Stimulated activated effector memory CD8-positive, alpha-beta T cell treated with anti-CD3 and anti-CD28 coated beads, Interleukin-12 subunit alpha, Interleukin-12 subunit beta, amount 100 ng/mL, for 72 hours (primary cell): ENCODE data around the gene SLC35F3.
"Not testable (repeated sequence)": the region's sequence is repeated elsewhere in the genome, so short reads cannot be mapped to it uniquely, and the experiment has no call there.

Source experiments
- ATAC-seq: fragments of 150-1000 bp; cut with Tn5 transposase; 2 replicates; pipeline ENCODE4 v1.10.0; 2021
- DNase-seq, 2 donors: peaks; one replicate each; pipeline ENCODE4 v3.0.0; 2021 to 2022; ENCODE audit warnings: low spot score in 2 of 2
- H3K27ac Mint-ChIP-seq: one replicate; pipeline ENCODE4 v1.8.0; 2022; ENCODE audit warnings: mild to moderate bottlenecking, mixed read lengths
- H3K36me3 Mint-ChIP-seq: one replicate; pipeline ENCODE4 v1.8.0; 2022; ENCODE audit warnings: mild to moderate bottlenecking, mixed read lengths
- H3K4me1 Mint-ChIP-seq: one replicate; pipeline ENCODE4 v1.8.0; 2022; ENCODE audit warnings: mixed read lengths
- H3K4me3 Mint-ChIP-seq: one replicate; pipeline ENCODE4 v1.8.0; 2022; ENCODE audit warnings: mild to moderate bottlenecking, mixed read lengths
- H3K9me3 Mint-ChIP-seq: one replicate; pipeline ENCODE4 v1.8.0; 2022; ENCODE audit warnings: mixed read lengths

Gene SLC35F3

DNA sequence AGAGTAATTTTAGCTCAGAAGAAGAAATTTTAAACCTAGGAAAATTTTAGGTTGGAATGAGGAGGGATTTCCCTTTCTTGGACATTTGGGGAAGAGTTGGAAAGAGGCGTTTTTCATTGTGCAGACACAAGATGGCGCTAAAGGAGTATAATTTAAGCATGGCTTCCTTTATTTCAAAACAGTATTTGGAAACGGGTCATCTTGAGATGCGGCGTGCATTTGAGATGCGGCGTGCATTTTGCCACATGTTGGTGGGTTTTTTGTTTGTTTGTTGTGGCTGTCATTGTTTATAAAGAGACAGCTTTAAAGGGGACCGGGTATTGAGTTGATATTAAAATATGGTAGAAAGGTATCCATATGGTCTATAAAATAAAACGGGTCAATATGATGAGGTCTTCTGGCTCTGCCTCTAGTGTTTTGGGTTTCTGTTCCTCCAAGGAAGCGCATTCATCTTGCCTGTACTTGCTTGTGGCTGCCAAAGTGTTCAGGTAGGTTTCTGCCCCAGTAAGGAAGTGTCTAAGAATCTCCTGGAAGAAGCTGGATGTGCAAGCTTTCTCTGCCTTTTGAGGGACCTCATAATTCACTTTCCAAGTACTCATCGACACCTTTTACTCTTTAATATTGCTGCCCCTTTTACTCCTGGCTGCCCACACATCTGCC, 210.3 kb downstream of the SLC35F3 start:
- Mint-ChIP-seq H3K36me3 (no peaks in the 10 kb centered on the region), H3K4me1 (peaks cover 8% of the 10 kb centered on the region), H3K27ac (no peak overlapping the region), H3K4me3 (peak overlapping the region; percentile 30), H3K9me3 (no peaks in the 10 kb centered on the region)
- no peak for DNase-seq
- ATAC-seq = no peak

DNA sequence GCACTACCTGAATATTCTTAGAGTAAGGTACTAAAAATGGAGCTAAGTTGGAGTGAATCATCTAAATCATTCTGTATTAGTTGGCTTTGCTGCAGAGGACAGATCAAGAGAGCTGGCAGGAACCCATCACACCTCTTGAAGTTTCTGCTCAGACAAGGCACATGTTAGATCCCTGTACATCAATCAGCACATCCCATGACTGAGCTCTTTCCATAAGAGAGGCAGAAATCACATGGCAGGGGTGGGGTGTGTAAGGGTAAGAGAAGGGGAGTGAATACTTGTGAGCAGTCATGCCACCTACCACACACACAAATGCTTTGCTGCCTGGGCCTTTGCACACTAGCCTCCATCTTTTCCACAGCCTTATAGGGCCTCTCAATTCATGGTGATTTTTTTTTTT, 214.4 kb downstream of the SLC35F3 start:
- no peaks in the 10 kb centered on the region for H3K36me3 Mint-ChIP-seq
- no peak overlapping the region for H3K4me3 Mint-ChIP-seq
- DNase-seq (no peak), ATAC-seq (no peak)
- H3K27ac Mint-ChIP-seq = no peak overlapping the region
- H3K9me3 Mint-ChIP-seq = no peaks in the 10 kb centered on the region
- peaks cover 8% of the 10 kb centered on the region for H3K4me1 Mint-ChIP-seq

DNA sequence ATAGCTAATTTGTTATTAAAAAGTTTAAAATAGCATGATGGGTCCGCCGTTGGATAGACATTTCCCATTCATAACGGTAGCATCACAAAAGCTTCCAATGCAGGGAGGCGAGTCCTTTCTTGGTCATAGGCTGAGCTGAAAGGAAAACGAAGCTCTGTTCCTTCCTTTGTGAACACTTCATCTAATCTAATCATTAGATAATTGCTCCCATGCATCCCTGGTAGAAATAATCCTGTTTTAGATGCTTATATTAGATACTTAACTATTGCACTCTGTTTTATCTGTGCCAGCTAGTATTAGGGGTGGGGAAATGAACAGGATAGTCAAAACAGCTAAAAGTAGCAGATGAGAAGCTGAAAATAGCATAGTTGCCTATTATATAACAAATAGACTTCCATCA, 215.0 kb downstream of the SLC35F3 start:
- no peak overlapping the region for H3K27ac Mint-ChIP-seq
- no peak for DNase-seq
- H3K36me3 Mint-ChIP-seq = no peaks in the 10 kb centered on the region
- ATAC-seq = no peak
- no peaks in the 10 kb centered on the region for H3K9me3 Mint-ChIP-seq
- no peak overlapping the region for H3K4me3 Mint-ChIP-seq
- peaks cover 8% of the 10 kb centered on the region for H3K4me1 Mint-ChIP-seq

DNA sequence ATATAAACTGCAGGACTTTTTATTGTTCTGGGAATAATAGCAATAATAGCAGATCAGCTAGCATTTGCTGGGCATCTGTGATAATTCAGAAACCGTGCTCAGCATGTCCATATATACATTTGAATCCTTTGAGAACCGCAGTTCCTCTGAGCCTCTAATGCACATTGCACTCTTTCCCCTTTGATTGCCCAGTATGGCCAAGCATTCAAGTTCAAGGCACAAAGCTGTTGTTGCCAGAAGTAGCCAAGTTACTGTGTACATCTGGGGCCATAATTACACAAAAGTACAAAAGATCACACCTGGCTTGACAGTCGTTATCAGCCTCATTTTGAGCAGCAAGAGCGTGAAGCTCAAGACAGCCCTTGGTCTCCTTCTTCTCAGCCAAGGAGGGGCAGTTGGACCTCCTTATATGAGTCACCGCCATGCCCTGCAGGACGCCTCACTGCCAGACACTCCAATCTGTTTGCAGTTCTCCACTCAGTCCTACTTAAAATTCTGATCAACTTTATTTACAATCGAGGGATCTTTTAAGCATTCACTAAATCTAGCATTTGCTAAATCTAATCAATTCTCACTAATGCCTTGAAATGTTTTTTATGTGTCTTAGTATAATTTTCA, 216.0 kb downstream of the SLC35F3 start:
- Mint-ChIP-seq H3K9me3 (no peaks in the 10 kb centered on the region), H3K27ac (no peak overlapping the region), H3K4me3 (no peak overlapping the region), H3K36me3 (no peaks in the 10 kb centered on the region), H3K4me1 (peaks cover 6% of the 10 kb centered on the region)
- no peak for DNase-seq
- no peak for ATAC-seq

DNA sequence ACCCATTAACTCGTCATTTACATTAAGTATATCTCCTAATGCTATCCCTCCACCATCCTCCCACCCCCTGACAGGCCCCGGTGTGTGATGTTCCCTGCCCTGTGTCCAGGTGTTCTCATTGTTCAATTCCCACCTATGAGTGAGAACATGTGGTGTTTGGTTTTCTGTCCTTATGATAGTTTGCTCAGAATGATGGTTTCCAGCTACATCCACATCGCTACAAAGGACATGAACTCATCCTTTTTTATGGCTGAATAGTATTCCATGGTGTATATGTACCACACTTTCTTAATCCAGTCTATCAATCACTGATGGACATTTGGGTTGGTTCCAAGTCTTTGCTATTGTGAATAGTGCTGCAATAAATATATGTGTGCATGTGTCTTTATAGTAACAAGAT, 217.2 kb downstream of the SLC35F3 start:
- DNase-seq, H3K27ac Mint-ChIP-seq, H3K4me3 Mint-ChIP-seq, ATAC-seq, H3K36me3 Mint-ChIP-seq, H3K9me3 Mint-ChIP-seq, H3K4me1 Mint-ChIP-seq: not testable (repeated sequence)

DNA sequence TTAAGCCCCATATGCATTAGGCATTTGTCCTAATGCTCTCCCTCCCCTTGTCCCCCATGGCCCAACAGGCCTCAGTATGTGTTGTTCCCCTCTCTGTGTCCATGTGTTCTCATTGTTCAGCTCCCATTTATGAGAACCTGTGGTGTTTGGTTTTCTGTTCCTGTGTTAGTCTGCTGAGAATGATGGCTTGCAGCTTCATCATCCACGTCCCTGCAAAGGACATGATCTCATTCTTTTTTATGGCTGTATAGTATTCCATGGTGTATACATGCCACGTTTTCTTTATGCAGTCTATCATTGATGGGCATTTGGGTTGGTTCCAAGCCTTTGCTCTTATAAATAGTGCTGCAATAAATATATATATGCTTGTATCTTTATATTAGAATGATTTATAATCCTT, 218.1 kb downstream of the SLC35F3 start:
- H3K27ac Mint-ChIP-seq, H3K36me3 Mint-ChIP-seq, H3K9me3 Mint-ChIP-seq, ATAC-seq, H3K4me1 Mint-ChIP-seq, DNase-seq, H3K4me3 Mint-ChIP-seq: not testable (repeated sequence)

DNA sequence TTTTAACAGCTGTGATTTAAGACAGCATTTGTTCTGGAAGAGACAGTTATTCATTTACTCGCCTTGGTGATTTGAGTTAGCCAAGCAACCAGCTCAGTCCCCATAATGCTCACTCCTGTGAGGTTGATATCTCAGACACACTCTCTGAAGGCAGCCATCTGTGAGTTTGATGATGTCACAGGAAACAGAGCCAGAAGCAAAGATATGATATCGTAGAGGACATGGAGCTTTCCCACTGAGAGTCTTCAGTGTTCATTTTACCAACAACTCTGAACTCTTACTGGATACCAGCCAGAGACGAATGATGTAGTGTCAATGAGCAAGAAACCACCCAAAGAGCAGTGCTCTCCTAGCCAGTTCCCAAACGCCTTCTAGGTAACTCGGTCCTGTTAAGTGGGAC, 219.4 kb downstream of the SLC35F3 start:
- Mint-ChIP-seq H3K4me3 (no peak overlapping the region), H3K36me3 (no peaks in the 10 kb centered on the region), H3K4me1 (peaks cover 9% of the 10 kb centered on the region), H3K9me3 (no peaks in the 10 kb centered on the region), H3K27ac (no peak overlapping the region)
- DNase-seq = no peak
- ATAC-seq = no peak

DNA sequence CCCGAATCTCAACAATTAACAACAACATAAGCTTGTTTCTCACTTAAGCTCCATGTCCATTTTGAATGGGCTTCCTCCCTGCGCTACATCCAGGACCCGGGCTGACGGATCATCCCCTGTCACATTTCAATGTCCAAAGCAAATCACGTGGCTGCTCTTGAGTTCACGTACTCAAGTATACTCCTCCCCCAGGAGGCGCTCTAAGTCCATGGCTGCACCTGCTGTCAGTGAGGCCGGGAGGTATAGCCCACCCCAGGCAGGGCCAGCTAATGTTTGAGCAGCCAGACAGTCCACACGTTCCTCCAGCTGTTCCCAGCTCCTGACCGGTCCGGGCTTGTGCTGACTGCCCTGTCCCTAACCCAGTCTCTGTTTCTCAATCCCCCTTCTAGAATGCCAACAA, 220.8 kb downstream of the SLC35F3 start:
- Mint-ChIP-seq H3K9me3 (no peaks in the 10 kb centered on the region), H3K27ac (no peak overlapping the region), H3K4me1 (peaks cover 9% of the 10 kb centered on the region), H3K4me3 (no peak overlapping the region), H3K36me3 (no peaks in the 10 kb centered on the region)
- DNase-seq = peak; percentile 15 to 65
- peak; percentile 74 for ATAC-seq

DNA sequence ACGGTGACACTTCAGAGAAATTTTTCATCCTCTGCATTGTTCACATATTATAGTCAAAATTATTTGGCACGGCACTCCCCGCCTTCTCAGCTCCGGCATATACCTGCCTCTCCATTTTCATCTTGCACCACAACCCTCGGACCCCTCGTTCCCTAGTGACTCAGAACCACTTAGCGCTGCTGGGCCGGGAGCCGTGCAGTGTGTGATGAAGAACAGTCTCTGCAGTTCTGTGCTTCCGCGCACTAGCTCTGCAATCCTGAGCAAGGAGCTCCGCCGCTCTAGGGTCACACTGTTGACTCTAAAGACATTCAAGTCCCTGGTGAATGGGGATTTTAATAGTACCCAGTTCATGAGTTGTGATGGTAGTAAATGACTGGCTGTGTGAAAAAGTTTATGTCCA, 221.2 kb downstream of the SLC35F3 start:
- no peaks in the 10 kb centered on the region for H3K36me3 Mint-ChIP-seq
- peaks cover 9% of the 10 kb centered on the region for H3K4me1 Mint-ChIP-seq
- no peak overlapping the region for H3K27ac Mint-ChIP-seq
- DNase-seq = no peak
- ATAC-seq = no peak
- H3K4me3 Mint-ChIP-seq = no peak overlapping the region
- no peaks in the 10 kb centered on the region for H3K9me3 Mint-ChIP-seq

DNA sequence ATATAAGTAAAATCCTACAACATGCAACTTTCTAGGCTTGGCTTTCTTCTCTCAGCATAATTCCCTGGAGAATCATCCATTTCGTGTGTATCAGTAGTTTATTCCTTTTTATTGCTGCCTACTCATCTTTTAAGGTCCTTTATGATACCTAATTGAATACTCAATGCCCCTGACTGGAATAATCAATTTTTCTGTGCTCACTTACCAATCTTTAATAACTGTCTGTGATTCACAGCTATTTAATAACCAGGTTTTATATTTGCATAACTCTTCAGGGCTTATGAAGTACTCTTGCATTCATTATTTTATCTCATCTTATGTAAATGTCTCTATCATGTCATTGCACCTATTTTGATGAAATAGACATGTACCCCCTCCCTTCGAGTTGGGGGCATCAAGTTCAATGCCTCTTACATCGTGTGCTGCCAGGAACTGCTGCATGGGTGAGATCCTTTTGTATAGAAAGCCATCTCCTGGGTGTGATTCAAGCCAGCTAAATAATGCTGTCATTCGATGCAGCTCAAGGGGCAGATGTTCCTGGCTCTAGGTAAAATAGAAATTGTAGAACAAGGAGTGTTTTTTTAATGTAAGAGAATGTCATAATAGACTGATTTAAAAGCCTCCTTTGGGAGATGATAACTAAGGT, 222.7 kb downstream of the SLC35F3 start:
- no peak for ATAC-seq

DNA sequence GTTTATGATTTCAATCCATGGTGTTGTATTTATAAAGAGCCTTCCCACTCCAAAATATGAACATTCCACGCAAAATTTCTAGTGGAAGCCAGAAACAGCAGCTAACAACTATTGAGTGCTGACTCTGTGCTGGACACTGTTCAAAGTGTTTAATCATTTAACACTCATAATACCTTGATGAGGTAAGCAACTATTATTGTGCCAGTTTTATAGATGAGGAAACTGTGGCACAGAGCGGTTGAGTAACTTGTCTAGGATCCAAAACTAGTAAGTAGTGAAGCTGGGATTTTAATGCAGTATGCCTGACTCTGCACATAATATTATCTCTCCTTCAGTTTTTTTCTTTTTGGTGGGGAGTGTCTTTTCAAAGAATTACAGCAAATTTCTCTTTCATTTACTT, 228.3 kb downstream of the SLC35F3 start:
- H3K36me3 Mint-ChIP-seq = no peaks in the 10 kb centered on the region
- H3K4me1 Mint-ChIP-seq = peaks cover 7% of the 10 kb centered on the region
- ATAC-seq (no peak), DNase-seq (no peak)
- no peaks in the 10 kb centered on the region for H3K9me3 Mint-ChIP-seq
- H3K27ac Mint-ChIP-seq = no peak overlapping the region
- H3K4me3 Mint-ChIP-seq = no peak overlapping the region

More for the DNA sequence above, 222.7 kb downstream of the SLC35F3 start:
- DNase-seq = no peak
- H3K36me3 Mint-ChIP-seq = no peaks in the 10 kb centered on the region
- no peak overlapping the region for H3K27ac Mint-ChIP-seq
- no peaks in the 10 kb centered on the region for H3K9me3 Mint-ChIP-seq
- H3K4me1 Mint-ChIP-seq = peaks cover 9% of the 10 kb centered on the region
- no peak overlapping the region for H3K4me3 Mint-ChIP-seq

DNA sequence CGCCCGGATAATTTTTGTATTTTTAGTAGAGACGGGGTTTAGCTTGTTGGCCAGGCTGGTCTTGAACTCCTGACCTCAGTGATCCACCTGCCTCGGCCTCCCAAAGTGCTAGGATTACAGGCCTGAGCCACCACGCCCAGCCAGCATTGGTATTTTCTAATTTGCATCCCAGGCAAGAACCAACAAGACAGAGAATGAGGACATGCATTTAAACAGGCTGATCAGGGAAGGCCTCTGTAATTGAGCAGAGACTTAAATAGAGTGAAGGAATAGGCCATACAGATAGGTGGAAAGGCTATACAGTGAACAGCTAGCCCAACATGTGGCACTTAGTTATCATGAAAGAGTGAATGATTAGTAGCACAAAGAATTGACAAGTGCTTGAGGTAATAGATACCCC, 230.4 kb downstream of the SLC35F3 start:
- DNase-seq (no peak), ATAC-seq (no peak)
- no peaks in the 10 kb centered on the region for H3K36me3 Mint-ChIP-seq

DNA sequence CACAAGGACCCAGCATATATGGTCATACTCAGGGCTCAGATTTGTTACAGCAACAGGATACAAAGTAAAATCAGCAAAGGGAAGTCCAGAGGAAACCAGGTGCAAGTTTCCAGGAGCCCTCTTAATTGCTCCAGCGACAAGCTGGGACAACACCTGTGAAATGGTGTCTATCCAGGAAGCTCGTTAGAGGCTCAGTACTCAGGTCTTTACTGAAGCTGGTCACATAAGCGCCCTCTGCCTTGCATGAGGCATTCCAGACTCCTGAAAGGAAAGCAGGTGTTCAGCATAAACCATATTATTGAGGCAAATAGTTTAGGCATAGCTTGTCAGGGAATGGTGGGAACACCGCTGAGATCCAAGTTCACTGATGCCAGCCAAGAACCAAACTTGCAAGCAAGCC, 231.0 kb downstream of the SLC35F3 start:
- H3K9me3 Mint-ChIP-seq = no peaks in the 10 kb centered on the region
- H3K4me3 Mint-ChIP-seq = no peak overlapping the region
- H3K4me1 Mint-ChIP-seq = peaks cover 7% of the 10 kb centered on the region
- ATAC-seq (no peak), DNase-seq (no peak)
- no peak overlapping the region for H3K27ac Mint-ChIP-seq
- no peaks in the 10 kb centered on the region for H3K36me3 Mint-ChIP-seq

More for the DNA sequence above, 230.4 kb downstream of the SLC35F3 start:
- peaks cover 7% of the 10 kb centered on the region for H3K4me1 Mint-ChIP-seq
- H3K27ac Mint-ChIP-seq = no peak overlapping the region
- H3K4me3 Mint-ChIP-seq = no peak overlapping the region
- no peaks in the 10 kb centered on the region for H3K9me3 Mint-ChIP-seq

DNA sequence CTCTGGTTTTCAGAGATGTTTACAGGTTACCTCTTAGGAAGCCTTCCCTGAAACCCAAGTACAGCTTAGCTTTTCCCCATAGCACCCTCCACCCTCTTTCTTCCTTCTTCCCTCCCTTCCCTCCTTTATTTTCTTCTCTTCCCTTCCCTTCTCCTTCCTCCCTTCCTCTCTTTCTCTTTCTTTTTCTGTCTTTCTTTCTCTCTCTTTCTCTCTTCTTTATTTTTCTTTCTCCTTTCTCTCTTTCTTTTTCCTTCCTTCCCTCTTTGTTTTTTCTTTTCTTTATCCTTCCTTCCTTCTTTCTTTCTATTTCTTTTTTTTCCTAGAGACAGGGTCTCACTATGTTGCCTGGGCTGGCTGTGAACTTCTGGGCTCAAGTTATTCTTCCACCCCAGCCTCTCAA, 231.6 kb downstream of the SLC35F3 start:
- Mint-ChIP-seq H3K4me1 (peaks cover 7% of the 10 kb centered on the region), H3K4me3 (no peak overlapping the region), H3K36me3 (no peaks in the 10 kb centered on the region), H3K9me3 (no peaks in the 10 kb centered on the region), H3K27ac (no peak overlapping the region)
- DNase-seq = no peak
- ATAC-seq = no peak

DNA sequence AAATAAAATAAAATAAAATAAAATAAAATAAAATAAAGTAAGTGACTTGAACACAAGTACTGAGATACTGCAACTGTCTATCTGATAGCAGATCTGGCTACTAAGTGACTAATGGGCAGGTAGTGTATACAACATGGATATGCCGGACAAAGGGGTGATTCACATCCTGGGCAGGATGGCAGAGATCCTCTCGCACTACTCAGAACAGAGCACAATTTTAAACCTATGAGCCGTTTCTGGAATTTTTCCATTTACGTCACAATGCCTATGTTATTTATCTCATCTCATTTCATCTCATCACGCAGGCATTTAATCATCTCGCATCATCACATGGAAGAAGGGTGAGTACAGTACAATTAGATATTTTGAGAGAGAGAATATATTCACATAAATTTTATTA, 235.5 kb downstream of the SLC35F3 start:
- no peak for DNase-seq
- Mint-ChIP-seq H3K4me1 (peaks cover 7% of the 10 kb centered on the region), H3K9me3 (no peaks in the 10 kb centered on the region), H3K27ac (no peak overlapping the region), H3K4me3 (no peak overlapping the region), H3K36me3 (no peaks in the 10 kb centered on the region)
- no peak for ATAC-seq

DNA sequence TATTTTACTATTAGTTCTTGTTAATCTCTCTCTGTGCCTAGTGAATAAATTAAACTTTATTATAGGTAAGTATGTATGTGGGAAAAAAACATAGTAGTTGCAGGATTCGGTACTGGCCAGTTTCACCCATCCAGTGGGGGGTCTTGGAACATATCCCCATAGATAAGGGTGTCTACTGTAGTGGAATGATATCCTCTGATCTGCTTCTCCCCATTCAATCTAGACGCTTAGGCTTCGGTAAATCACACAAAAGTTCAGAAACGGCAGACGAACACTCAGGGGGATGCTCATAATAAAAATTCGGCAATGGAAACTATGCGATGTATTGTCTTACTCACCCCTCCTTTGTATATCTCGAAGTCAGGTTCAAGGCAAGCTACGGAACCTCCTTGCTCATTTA, 235.9 kb downstream of the SLC35F3 start:
- DNase-seq (no peak), ATAC-seq (no peak)
- Mint-ChIP-seq H3K4me1 (peaks cover 7% of the 10 kb centered on the region), H3K9me3 (no peaks in the 10 kb centered on the region), H3K27ac (no peak overlapping the region), H3K4me3 (no peak overlapping the region), H3K36me3 (no peaks in the 10 kb centered on the region)
